ENCODE results near the gene PSMA6.
"Not testable (repeated sequence)": the region's sequence is repeated elsewhere in the genome, so short reads cannot be mapped to it uniquely, and the experiment has no call there.

The PSMA6 gene

DNA sequence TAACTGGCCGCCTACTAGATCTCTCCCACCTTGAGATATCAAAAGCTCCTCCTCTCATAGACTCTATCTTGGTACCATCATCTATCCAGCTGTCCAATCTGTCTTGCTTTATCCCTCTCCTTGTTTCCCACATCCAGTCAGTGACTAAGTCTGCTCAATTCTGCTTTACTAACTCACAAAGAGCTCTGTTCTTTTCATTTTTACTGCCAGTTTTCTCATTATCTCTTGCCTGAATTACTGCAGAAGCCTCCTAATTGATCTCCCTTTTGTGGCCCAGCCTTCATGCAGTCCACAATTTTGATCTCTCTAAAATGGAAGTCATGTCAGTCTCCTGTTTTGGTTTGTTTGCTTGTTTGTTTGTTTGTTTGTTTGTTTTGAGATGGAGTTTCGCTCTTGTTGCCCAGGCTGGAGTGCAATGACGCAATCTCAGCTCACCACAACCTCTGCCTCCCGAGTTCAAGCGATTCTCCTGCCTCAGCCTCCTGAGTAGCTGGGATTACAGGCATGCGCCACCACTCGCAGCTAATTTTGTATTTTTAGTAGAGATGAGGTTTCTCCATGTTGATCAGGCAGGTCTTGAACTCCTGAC lies 38.1 kb upstream of the PSMA6 start:
- H3K9ac ChIP-seq (ENCODE audit: low read length in 2 of 2); H3K4me3 ChIP-seq (ENCODE audit: low read length in 2 of 2); H3K9me3 ChIP-seq (ENCODE audit: control insufficient read depth in 2 of 2, low read length in 2 of 2); H3K4me1 ChIP-seq (ENCODE audit: control insufficient read depth, insufficient read depth, low read length); H3K27ac ChIP-seq (ENCODE audit: low read length); H3K27me3 ChIP-seq (ENCODE audit: control insufficient read depth in 1 of 2, insufficient read depth in 2 of 2, low read length in 2 of 2); H3K36me3 ChIP-seq (ENCODE audit: control insufficient read depth in 2 of 2, insufficient read depth in 2 of 2, low read length in 2 of 2): not testable (repeated sequence)

DNA sequence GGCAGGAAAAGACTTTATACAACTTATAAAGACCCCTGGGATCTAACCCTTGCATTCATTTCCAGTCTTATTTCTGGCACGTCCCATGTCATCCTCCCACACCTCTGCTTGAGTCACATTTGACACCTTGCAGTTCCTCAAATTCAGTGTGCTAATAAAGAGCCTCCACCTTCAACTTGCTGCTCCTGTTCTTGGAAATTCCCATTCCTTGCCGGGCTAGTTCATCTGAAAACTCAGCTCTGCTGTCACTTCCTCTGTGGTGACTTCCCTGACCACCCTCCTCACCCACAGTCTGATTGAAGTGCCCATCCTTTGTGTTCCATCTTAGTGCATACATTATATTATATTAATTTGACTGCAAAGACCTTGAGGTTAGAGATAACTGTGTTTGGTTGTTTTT lies 37.4 kb upstream of the PSMA6 start:
- no peaks in the 10 kb centered on the region for H3K4me1 ChIP-seq (ENCODE audit: control insufficient read depth, insufficient read depth, low read length)
- H3K4me3 ChIP-seq (ENCODE audit: low read length in 2 of 2): no peak overlapping the region
- H3K36me3 ChIP-seq (ENCODE audit: control insufficient read depth in 2 of 2, insufficient read depth in 2 of 2, low read length in 2 of 2): no peaks in the 10 kb centered on the region
- no peaks in the 10 kb centered on the region for H3K9me3 ChIP-seq (ENCODE audit: control insufficient read depth in 2 of 2, low read length in 2 of 2)
- H3K27me3 ChIP-seq (ENCODE audit: control insufficient read depth in 1 of 2, insufficient read depth in 2 of 2, low read length in 2 of 2): no peaks in the 10 kb centered on the region
- no peak overlapping the region for H3K27ac ChIP-seq (ENCODE audit: low read length)
- H3K9ac ChIP-seq (ENCODE audit: low read length in 2 of 2): no peak overlapping the region

DNA sequence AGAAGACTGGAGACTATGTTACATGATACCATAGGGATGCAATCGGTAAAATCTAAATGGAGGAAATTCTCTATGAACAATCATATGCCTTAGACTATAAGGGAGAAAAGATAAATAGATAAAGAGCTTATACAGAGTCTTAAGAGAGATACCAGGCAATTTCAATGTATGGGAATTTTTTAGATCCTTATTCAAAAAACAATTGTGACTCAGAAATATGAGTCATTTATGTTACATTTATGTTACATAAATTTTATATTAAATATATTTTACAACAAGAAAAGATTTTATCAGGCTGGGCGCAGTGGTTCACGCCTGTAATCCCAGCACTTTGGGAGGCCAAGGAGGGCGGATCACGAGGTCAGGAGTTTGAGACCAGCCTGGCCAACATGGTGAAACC lies 36.5 kb upstream of the PSMA6 start:
- Histone ChIP-seq H3K27me3 (ENCODE audit: control insufficient read depth in 1 of 2, insufficient read depth in 2 of 2, low read length in 2 of 2) (no peaks in the 10 kb centered on the region), H3K4me3 (ENCODE audit: low read length in 2 of 2) (no peak overlapping the region), H3K4me1 (ENCODE audit: control insufficient read depth, insufficient read depth, low read length) (no peaks in the 10 kb centered on the region), H3K9ac (ENCODE audit: low read length in 2 of 2) (no peak overlapping the region), H3K9me3 (ENCODE audit: control insufficient read depth in 2 of 2, low read length in 2 of 2) (no peaks in the 10 kb centered on the region), H3K27ac (ENCODE audit: low read length) (no peak overlapping the region), H3K36me3 (ENCODE audit: control insufficient read depth in 2 of 2, insufficient read depth in 2 of 2, low read length in 2 of 2) (no peaks in the 10 kb centered on the region)

DNA sequence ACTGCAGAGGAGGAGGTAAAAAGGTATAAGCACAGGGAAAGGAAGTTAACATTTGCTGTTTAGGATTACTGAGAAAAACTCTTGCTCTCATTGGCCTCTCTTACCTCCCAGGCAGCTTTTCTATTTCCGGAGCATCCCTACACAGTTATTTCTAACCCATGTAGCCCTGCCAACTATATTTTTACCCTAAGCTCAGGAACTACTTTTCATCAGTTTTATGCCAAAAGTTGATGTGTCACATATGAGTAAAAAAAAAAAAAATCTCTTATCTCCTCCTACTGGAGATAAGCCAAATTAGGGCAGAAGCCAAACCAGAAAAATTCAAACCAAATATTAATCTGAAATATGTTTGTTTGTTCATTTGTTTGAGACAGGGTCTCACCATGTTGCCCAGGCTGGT lies 34.4 kb upstream of the PSMA6 start:
- no peak overlapping the region for H3K4me3 ChIP-seq (ENCODE audit: low read length in 2 of 2)
- H3K27me3 ChIP-seq (ENCODE audit: control insufficient read depth in 1 of 2, insufficient read depth in 2 of 2, low read length in 2 of 2): no peaks in the 10 kb centered on the region
- no peak overlapping the region for H3K27ac ChIP-seq (ENCODE audit: low read length)
- no peak overlapping the region for H3K9ac ChIP-seq (ENCODE audit: low read length in 2 of 2)
- no peaks in the 10 kb centered on the region for H3K4me1 ChIP-seq (ENCODE audit: control insufficient read depth, insufficient read depth, low read length)
- H3K36me3 ChIP-seq (ENCODE audit: control insufficient read depth in 2 of 2, insufficient read depth in 2 of 2, low read length in 2 of 2): peaks cover 0 to 2% of the 10 kb centered on the region in 2 donors
- no peaks in the 10 kb centered on the region for H3K9me3 ChIP-seq (ENCODE audit: control insufficient read depth in 2 of 2, low read length in 2 of 2)

DNA sequence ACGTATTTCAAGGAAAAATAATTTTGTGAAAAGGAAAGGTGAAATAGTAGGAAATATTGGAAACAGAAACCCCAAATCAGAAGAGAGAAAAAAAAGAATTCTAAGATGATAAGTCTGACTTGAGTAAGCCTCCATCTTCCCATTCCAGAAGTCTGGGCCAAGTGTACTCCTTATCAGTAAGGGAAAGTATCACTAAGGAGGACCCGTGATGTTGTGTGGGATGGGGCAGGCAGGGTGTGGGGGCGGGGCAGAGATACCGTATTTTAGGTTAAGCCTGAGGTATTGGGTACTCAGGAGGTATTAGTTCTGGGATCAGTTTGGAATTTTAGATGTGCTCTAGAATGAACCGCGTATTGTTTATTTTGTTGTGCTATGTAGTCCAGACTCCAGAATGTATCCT lies 33.8 kb upstream of the PSMA6 start:
- no peak overlapping the region for H3K4me3 ChIP-seq (ENCODE audit: low read length in 2 of 2)
- peaks cover 0 to 2% of the 10 kb centered on the region in 2 donors for H3K36me3 ChIP-seq (ENCODE audit: control insufficient read depth in 2 of 2, insufficient read depth in 2 of 2, low read length in 2 of 2)
- H3K27ac ChIP-seq (ENCODE audit: low read length): no peak overlapping the region
- H3K9ac ChIP-seq (ENCODE audit: low read length in 2 of 2): no peak overlapping the region
- H3K4me1 ChIP-seq (ENCODE audit: control insufficient read depth, insufficient read depth, low read length): no peaks in the 10 kb centered on the region
- no peaks in the 10 kb centered on the region for H3K9me3 ChIP-seq (ENCODE audit: control insufficient read depth in 2 of 2, low read length in 2 of 2)
- H3K27me3 ChIP-seq (ENCODE audit: control insufficient read depth in 1 of 2, insufficient read depth in 2 of 2, low read length in 2 of 2): no peaks in the 10 kb centered on the region

DNA sequence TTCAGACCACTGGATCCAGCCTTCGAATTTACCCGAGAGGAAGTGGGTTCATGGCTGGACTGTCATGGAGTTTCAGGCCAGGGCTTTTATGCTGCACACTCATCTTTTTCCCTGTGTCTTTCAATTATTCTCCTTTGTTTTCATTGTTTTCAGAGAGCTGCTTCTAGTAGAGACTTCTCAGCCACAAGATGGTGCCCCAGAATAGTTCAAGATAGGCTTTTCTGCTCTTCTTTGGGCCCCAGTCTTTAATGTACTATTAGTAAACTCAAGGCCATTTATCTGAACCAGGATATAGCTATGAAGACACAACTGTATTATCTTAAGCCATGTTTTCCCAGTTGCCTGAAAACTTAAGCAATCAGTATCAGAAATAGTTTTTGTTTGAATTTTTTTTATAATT lies 30.4 kb upstream of the PSMA6 start:
- H3K4me3 ChIP-seq (ENCODE audit: low read length in 2 of 2): no peak overlapping the region
- H3K36me3 ChIP-seq (ENCODE audit: control insufficient read depth in 2 of 2, insufficient read depth in 2 of 2, low read length in 2 of 2): peaks cover 0 to 2% of the 10 kb centered on the region in 2 donors
- no peaks in the 10 kb centered on the region for H3K27me3 ChIP-seq (ENCODE audit: control insufficient read depth in 1 of 2, insufficient read depth in 2 of 2, low read length in 2 of 2)
- no peaks in the 10 kb centered on the region for H3K4me1 ChIP-seq (ENCODE audit: control insufficient read depth, insufficient read depth, low read length)
- H3K9ac ChIP-seq (ENCODE audit: low read length in 2 of 2): no peak overlapping the region
- no peak overlapping the region for H3K27ac ChIP-seq (ENCODE audit: low read length)
- H3K9me3 ChIP-seq (ENCODE audit: control insufficient read depth in 2 of 2, low read length in 2 of 2): no peaks in the 10 kb centered on the region

DNA sequence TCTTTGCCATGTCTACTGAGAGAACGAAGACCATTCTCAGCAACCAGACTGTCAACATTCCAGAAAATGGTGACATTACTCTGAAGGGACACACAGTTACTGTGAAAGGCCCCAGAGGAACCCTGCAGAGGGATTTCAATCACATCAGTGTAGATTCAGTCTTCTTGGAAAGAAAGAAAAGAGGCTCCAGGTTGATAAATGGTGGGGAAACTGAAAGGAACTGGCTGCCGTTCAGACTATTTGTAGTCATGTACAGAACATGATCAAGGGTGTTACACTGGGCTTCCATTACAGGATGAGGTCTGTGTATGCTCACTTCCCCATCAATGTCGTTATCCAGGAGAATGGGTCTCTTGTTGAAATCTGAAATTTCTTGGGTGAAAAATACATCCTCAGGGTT lies 29.7 kb upstream of the PSMA6 start:
- Histone ChIP-seq H3K9me3 (ENCODE audit: control insufficient read depth in 2 of 2, low read length in 2 of 2) (no peaks in the 10 kb centered on the region), H3K27me3 (ENCODE audit: control insufficient read depth in 1 of 2, insufficient read depth in 2 of 2, low read length in 2 of 2) (no peaks in the 10 kb centered on the region), H3K9ac (ENCODE audit: low read length in 2 of 2) (no peak overlapping the region), H3K4me1 (ENCODE audit: control insufficient read depth, insufficient read depth, low read length) (no peaks in the 10 kb centered on the region), H3K36me3 (ENCODE audit: control insufficient read depth in 2 of 2, insufficient read depth in 2 of 2, low read length in 2 of 2) (peaks cover 0 to 2% of the 10 kb centered on the region in 2 donors), H3K27ac (ENCODE audit: low read length) (no peak overlapping the region), H3K4me3 (ENCODE audit: low read length in 2 of 2) (no peak overlapping the region)

DNA sequence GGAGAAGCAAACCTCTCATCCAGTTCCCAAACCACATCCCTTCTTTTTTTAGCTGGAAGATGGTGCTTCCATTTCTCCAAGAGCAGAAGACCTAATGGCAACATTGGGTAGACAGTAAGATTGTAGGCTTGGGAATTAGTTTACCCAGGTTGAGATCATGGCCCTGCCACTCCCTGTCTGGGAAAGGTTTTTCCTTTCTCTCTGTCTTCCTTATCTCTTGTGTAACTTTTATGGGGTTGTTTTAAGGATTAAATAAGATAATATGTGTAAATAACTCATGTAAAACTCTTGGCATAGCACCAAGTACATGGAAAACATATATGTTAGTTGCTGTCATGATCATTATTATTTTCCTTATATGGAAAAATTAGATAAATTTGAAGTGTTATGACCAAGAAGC lies 23.2 kb upstream of the PSMA6 start:
- no peaks in the 10 kb centered on the region for H3K4me1 ChIP-seq (ENCODE audit: control insufficient read depth, insufficient read depth, low read length)
- H3K36me3 ChIP-seq (ENCODE audit: control insufficient read depth in 2 of 2, insufficient read depth in 2 of 2, low read length in 2 of 2): peaks cover 6 to 10% of the 10 kb centered on the region in 2 donors
- no peaks in the 10 kb centered on the region for H3K27me3 ChIP-seq (ENCODE audit: control insufficient read depth in 1 of 2, insufficient read depth in 2 of 2, low read length in 2 of 2)
- H3K9me3 ChIP-seq (ENCODE audit: control insufficient read depth in 2 of 2, low read length in 2 of 2): no peaks in the 10 kb centered on the region
- no peak overlapping the region for H3K4me3 ChIP-seq (ENCODE audit: low read length in 2 of 2)
- no peak overlapping the region for H3K27ac ChIP-seq (ENCODE audit: low read length)
- no peak overlapping the region for H3K9ac ChIP-seq (ENCODE audit: low read length in 2 of 2)

DNA sequence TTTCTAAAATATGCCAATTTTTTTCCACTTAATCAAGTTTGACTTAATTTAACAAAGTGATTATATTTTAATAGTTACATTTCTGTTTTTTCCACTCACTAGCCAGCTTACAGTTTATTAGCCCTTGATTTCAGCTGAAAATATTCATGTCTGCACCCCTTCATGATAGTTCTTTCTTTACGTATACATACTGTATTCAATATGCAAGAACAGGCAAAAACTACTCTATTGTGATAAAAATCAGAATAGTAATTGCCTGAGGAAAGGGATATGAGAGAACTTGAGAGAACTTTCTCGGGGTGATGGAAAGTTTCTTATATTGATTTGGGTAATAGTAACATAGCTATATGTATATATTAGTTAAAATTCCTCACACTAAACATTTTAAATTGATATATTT lies 17.4 kb upstream of the PSMA6 start:
- H3K27me3 ChIP-seq (ENCODE audit: control insufficient read depth in 1 of 2, insufficient read depth in 2 of 2, low read length in 2 of 2): no peaks in the 10 kb centered on the region
- H3K4me3 ChIP-seq (ENCODE audit: low read length in 2 of 2): no peak overlapping the region
- H3K9me3 ChIP-seq (ENCODE audit: control insufficient read depth in 2 of 2, low read length in 2 of 2): no peaks in the 10 kb centered on the region
- no peaks in the 10 kb centered on the region for H3K4me1 ChIP-seq (ENCODE audit: control insufficient read depth, insufficient read depth, low read length)
- H3K9ac ChIP-seq (ENCODE audit: low read length in 2 of 2): no peak overlapping the region
- H3K36me3 ChIP-seq (ENCODE audit: control insufficient read depth in 2 of 2, insufficient read depth in 2 of 2, low read length in 2 of 2): peaks cover 6 to 14% of the 10 kb centered on the region in 2 donors
- no peak overlapping the region for H3K27ac ChIP-seq (ENCODE audit: low read length)

DNA sequence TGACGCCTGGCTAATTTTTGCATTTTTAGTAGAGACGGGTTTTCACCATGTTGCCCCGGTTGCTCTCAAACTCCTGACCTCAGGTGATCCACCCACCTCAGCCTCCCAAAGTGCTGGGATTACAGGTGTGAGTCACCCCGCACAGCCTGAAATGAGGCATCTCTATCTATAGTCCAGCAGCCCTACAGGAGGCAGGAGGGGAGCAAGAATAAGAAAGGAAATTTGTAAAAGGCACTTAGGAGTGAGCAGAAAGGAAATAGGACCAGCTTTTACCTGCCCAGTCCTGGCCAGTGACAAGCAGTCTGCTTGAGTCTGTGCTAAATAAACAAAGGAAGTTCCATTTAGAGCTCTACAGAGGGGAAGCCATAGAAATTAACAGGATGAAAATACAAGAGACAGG lies 15.0 kb upstream of the PSMA6 start:
- H3K27me3 ChIP-seq (ENCODE audit: control insufficient read depth in 1 of 2, insufficient read depth in 2 of 2, low read length in 2 of 2): no peaks in the 10 kb centered on the region
- peaks cover 6 to 9% of the 10 kb centered on the region in 2 donors for H3K36me3 ChIP-seq (ENCODE audit: control insufficient read depth in 2 of 2, insufficient read depth in 2 of 2, low read length in 2 of 2)
- H3K9ac ChIP-seq (ENCODE audit: low read length in 2 of 2): no peak overlapping the region
- no peaks in the 10 kb centered on the region for H3K9me3 ChIP-seq (ENCODE audit: control insufficient read depth in 2 of 2, low read length in 2 of 2)
- H3K4me1 ChIP-seq (ENCODE audit: control insufficient read depth, insufficient read depth, low read length): no peaks in the 10 kb centered on the region
- no peak overlapping the region for H3K27ac ChIP-seq (ENCODE audit: low read length)
- H3K4me3 ChIP-seq (ENCODE audit: low read length in 2 of 2): no peak overlapping the region

DNA sequence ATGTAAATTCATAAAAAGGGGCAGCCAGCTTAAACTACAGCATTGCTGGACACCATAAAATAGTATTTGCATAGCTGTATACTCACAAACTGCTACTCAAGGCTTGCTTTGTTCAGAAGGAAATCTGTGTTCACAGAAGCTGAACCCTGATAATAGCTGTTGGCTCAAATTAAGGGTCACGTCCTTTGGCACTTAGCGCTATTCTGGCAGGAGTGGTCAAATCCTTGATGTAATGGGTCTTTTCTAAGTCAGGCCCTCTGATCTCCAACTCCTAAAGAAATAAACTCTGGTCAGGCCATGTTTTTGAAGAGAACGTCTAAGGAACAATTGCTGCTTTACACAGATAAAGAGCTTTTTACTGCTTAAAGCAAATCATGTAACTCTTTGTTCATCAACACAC lies 12.8 kb upstream of the PSMA6 start:
- H3K9ac ChIP-seq (ENCODE audit: low read length in 2 of 2): no peak overlapping the region
- no peaks in the 10 kb centered on the region for H3K9me3 ChIP-seq (ENCODE audit: control insufficient read depth in 2 of 2, low read length in 2 of 2)
- H3K27ac ChIP-seq (ENCODE audit: low read length): no peak overlapping the region
- no peaks in the 10 kb centered on the region for H3K27me3 ChIP-seq (ENCODE audit: control insufficient read depth in 1 of 2, insufficient read depth in 2 of 2, low read length in 2 of 2)
- H3K4me1 ChIP-seq (ENCODE audit: control insufficient read depth, insufficient read depth, low read length): no peaks in the 10 kb centered on the region
- H3K4me3 ChIP-seq (ENCODE audit: low read length in 2 of 2): no peak overlapping the region
- H3K36me3 ChIP-seq (ENCODE audit: control insufficient read depth in 2 of 2, insufficient read depth in 2 of 2, low read length in 2 of 2): peaks cover 0 to 4% of the 10 kb centered on the region in 2 donors

Measured in stomach smooth muscle (tissue), 2 donors.